ENCODE results near the gene RABAC1. TPM values are rescaled to one million over a fixed set of nuclear protein-coding genes. Genes with fewer than 3 reads are reported as not detected.

The RABAC1 gene
- total and polyA plus RNA-seq, 2 donors, result 89.0 to 339 TPM

GRCh38 chr19:41907994-41908615 is 51.0 kb downstream of the RABAC1 start:
- H3K4me1 ChIP-seq (ENCODE audit: insufficient read depth), result no peaks in the 10 kb centered on the region
- H3K36me3 ChIP-seq (ENCODE audit: insufficient read depth), result peaks cover 6% of the 10 kb centered on the region
- H3K27ac ChIP-seq (ENCODE audit: low read depth), result no peak overlapping the region
- no peak for DNase-seq (ENCODE audit: extremely low spot score)
- 79% methylated on average over 25 of the region's 25 CpGs for WGBS
- no peak overlapping the region for H3K4me3 ChIP-seq (ENCODE audit: low read depth, low read length)

GRCh38 chr19:41906916-41907680 is 52.0 kb downstream of the RABAC1 start:
- H3K36me3 ChIP-seq (ENCODE audit: insufficient read depth), result peaks cover 9% of the 10 kb centered on the region
- no peak overlapping the region for H3K4me3 ChIP-seq (ENCODE audit: low read depth, low read length)
- WGBS, result 73% methylated on average over 21 of the region's 21 CpGs

More at GRCh38 chr19:41906916-41907680, 52.0 kb downstream of the RABAC1 start:
- no peak for DNase-seq (ENCODE audit: extremely low spot score)
- Histone ChIP-seq H3K27ac (ENCODE audit: low read depth) (no peak overlapping the region), H3K4me1 (ENCODE audit: insufficient read depth) (no peaks in the 10 kb centered on the region)

Other genes starting within 250 kb of the RABAC1 start
- 2.2 TPM for gene CEACAM6, start 203.8 kb downstream of the RABAC1 start, total RNA-seq
- not detected for gene CEACAM6, start 203.8 kb downstream of the RABAC1 start, polyA plus RNA-seq
- not detected for gene CEACAM3, start 162.7 kb downstream of the RABAC1 start, total RNA-seq
- gene CEACAM3, start 162.7 kb downstream of the RABAC1 start, polyA plus RNA-seq, result not detected
- not detected for gene LYPD4, start 114.6 kb downstream of the RABAC1 start, total RNA-seq
- not detected for gene LYPD4, start 114.6 kb downstream of the RABAC1 start, polyA plus RNA-seq
- not detected for gene DMRTC2, start 114.3 kb downstream of the RABAC1 start, total RNA-seq
- not detected for gene DMRTC2, start 114.3 kb downstream of the RABAC1 start, polyA plus RNA-seq
- gene RPS19, start 99.1 kb downstream of the RABAC1 start, total RNA-seq, result 377 TPM
- 1,600 TPM for gene RPS19, start 99.1 kb downstream of the RABAC1 start, polyA plus RNA-seq
- gene CD79A, start 82.0 kb downstream of the RABAC1 start, total RNA-seq, result 0.37 TPM
- gene CD79A, start 82.0 kb downstream of the RABAC1 start, polyA plus RNA-seq, result 0.80 TPM
- gene ARHGEF1, start 76.1 kb downstream of the RABAC1 start, total RNA-seq, result 20.1 TPM
- 59.2 TPM for gene ARHGEF1, start 76.1 kb downstream of the RABAC1 start, polyA plus RNA-seq
- not detected for gene ERFL, start 30.9 kb downstream of the RABAC1 start, total RNA-seq
- gene ERFL, start 30.9 kb downstream of the RABAC1 start, polyA plus RNA-seq, result 0.19 TPM
- 0.37 TPM for gene ATP1A3, start 34.9 kb upstream of the RABAC1 start, total RNA-seq
- 0.77 TPM for gene ATP1A3, start 34.9 kb upstream of the RABAC1 start, polyA plus RNA-seq
- gene GRIK5, start 110.9 kb upstream of the RABAC1 start, total RNA-seq, result 2.5 TPM
- 8.6 TPM for gene GRIK5, start 110.9 kb upstream of the RABAC1 start, polyA plus RNA-seq
- 7.6 TPM for gene ZNF574, start 116.8 kb upstream of the RABAC1 start, total RNA-seq
- gene ZNF574, start 116.8 kb upstream of the RABAC1 start, polyA plus RNA-seq, result 18.8 TPM
- 0.95 TPM for gene POU2F2, start 173.1 kb upstream of the RABAC1 start, total RNA-seq
- gene POU2F2, start 173.1 kb upstream of the RABAC1 start, polyA plus RNA-seq, result 4.4 TPM

All from urinary bladder (tissue), 4 donors.